ENCODE data around the gene SYP.

SYP gene

DNA sequence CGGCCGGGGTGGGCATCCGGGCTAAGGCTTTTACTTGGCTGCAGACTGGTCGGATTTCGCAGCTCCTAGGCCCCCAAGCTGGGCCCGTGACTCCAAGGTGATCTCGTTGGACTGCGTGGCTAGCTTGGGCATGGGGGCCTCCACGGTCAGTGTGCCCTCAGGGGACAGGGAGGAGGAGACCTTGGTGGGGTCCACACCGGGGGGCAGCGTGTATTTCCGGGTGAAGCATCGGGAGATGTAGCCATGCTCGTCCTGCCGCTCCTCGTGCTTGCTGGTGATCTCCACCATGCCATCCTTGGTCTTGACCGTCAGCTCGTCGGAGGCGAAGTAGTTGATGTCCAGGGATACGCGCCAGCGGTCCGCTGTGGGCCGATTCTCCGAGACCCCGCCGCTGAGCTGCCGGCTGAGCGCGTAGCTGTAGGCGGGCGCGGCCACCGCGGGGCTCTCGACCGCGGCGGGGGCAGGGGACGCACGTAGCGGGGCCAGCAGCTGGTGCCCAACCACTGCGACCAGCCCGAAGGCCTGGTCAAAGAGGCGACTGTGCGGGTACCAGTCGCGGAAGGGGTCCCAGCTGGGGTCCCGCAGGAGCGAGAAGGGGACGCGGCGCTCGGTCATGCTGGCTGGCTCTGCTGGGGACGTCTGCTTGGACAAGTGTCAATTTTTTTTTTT is 34.0 kb upstream of the SYP start:
- Mint-ChIP-seq H3K27ac (no peak overlapping the region), H3K9me3 (peaks cover 58% of the 10 kb centered on the region), H3K27me3 (ENCODE audit: low read depth, poor library complexity) (peaks cover 14% of the 10 kb centered on the region), H3K4me3 (no peak overlapping the region), H3K36me3 (ENCODE audit: low read depth) (peaks cover 5% of the 10 kb centered on the region), H3K4me1 (peaks cover 17% of the 10 kb centered on the region)
- TF ChIP-seq, protein P1, sequence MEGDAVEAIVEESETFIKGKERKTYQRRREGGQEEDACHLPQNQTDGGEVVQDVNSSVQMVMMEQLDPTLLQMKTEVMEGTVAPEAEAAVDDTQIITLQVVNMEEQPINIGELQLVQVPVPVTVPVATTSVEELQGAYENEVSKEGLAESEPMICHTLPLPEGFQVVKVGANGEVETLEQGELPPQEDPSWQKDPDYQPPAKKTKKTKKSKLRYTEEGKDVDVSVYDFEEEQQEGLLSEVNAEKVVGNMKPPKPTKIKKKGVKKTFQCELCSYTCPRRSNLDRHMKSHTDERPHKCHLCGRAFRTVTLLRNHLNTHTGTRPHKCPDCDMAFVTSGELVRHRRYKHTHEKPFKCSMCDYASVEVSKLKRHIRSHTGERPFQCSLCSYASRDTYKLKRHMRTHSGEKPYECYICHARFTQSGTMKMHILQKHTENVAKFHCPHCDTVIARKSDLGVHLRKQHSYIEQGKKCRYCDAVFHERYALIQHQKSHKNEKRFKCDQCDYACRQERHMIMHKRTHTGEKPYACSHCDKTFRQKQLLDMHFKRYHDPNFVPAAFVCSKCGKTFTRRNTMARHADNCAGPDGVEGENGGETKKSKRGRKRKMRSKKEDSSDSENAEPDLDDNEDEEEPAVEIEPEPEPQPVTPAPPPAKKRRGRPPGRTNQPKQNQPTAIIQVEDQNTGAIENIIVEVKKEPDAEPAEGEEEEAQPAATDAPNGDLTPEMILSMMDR (IDR thresholded peaks at IDR 0.05) = no peak
- DNase-seq = no peak

DNA sequence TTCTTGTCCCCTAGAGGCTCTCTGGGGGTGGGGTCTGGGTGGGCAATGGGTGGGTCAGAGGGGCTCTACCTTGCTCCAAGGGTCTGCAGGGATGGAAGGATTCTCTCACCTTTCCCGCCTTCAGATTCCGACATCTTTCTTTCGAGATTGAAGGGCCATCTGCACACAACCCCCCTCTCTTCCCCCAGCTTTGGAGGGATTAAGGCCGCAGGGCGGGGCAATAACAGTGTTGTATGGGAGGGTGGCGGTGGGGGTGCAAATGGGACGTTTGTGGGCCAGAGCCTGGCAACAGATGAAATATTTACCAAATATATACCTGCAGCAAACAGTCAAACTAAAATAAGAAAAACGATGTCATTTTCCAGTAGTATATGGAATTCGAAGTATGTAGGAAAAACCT is 33.2 kb upstream of the SYP start, which contains the start of gene CACNA1F:
Gene CACNA1F (minus strand): TSS at position 165 of the 400 bp plus-strand sequence. CDS start 31 bp downstream, at position 134.
- peaks cover 17% of the 10 kb centered on the region for H3K4me1 Mint-ChIP-seq
- H3K9me3 Mint-ChIP-seq = peaks cover 62% of the 10 kb centered on the region
- peak within 1 kb of the TSS; percentile 27 for H3K4me3 Mint-ChIP-seq
- DNase-seq = no peak
- H3K36me3 Mint-ChIP-seq (ENCODE audit: low read depth) = peaks cover 5% of the 10 kb centered on the region
- no peak within 1 kb of the TSS for H3K27ac Mint-ChIP-seq
- peaks cover 14% of the 10 kb centered on the region for H3K27me3 Mint-ChIP-seq (ENCODE audit: low read depth, poor library complexity)
- TF ChIP-seq, protein P1 (IDR thresholded peaks at IDR 0.05) = no peak

- TF ChIP-seq, protein P1 (IDR thresholded peaks at IDR 0.05) = no peak
- Mint-ChIP-seq H3K4me3 (peak overlapping the region; percentile 27), H3K4me1 (peaks cover 17% of the 10 kb centered on the region), H3K27ac (no peak overlapping the region), H3K36me3 (ENCODE audit: low read depth) (peaks cover 5% of the 10 kb centered on the region), H3K9me3 (peaks cover 68% of the 10 kb centered on the region), H3K27me3 (ENCODE audit: low read depth, poor library complexity) (peaks cover 14% of the 10 kb centered on the region)
- no peak for DNase-seq
Measured at GRCh38 chrX:49232525-49232924, 32.5 kb upstream of the SYP start.

GRCh38 chrX:49231333-49232000 is 31.5 kb upstream of the SYP start:
- Mint-ChIP-seq H3K36me3 (ENCODE audit: low read depth) (no peaks in the 10 kb centered on the region), H3K4me3 (peak overlapping the region; percentile 67), H3K9me3 (peaks cover 68% of the 10 kb centered on the region), H3K4me1 (peaks cover 9% of the 10 kb centered on the region), H3K27me3 (ENCODE audit: low read depth, poor library complexity) (peaks cover 18% of the 10 kb centered on the region), H3K27ac (no peak overlapping the region)
- no peak for DNase-seq
- TF ChIP-seq, protein P1 (IDR thresholded peaks at IDR 0.05) = no peak

GRCh38 chrX:49230500-49231232 is 30.7 kb upstream of the SYP start:
- DNase-seq = peak; percentile 56
- H3K4me1 Mint-ChIP-seq = peaks cover 7% of the 10 kb centered on the region
- peaks cover 21% of the 10 kb centered on the region for H3K27me3 Mint-ChIP-seq (ENCODE audit: low read depth, poor library complexity)
- H3K9me3 Mint-ChIP-seq = peaks cover 72% of the 10 kb centered on the region
- peak overlapping the region; percentile 67 for H3K4me3 Mint-ChIP-seq
- H3K27ac Mint-ChIP-seq = no peak overlapping the region
- no peaks in the 10 kb centered on the region for H3K36me3 Mint-ChIP-seq (ENCODE audit: low read depth)
- TF ChIP-seq, protein P1 (IDR thresholded peaks at IDR 0.05) = no peak

All from nephron progenitor cell (in vitro differentiated cells).